Measurements from ENCODE around the gene JAK1. TPM values are rescaled to one million over a fixed set of nuclear protein-coding genes. Genes with fewer than 3 reads are reported as not detected.

Gene JAK1
- total RNA-seq, 4 donors from 2014 or later = 52.9 to 169 (median 126) TPM

DNA sequence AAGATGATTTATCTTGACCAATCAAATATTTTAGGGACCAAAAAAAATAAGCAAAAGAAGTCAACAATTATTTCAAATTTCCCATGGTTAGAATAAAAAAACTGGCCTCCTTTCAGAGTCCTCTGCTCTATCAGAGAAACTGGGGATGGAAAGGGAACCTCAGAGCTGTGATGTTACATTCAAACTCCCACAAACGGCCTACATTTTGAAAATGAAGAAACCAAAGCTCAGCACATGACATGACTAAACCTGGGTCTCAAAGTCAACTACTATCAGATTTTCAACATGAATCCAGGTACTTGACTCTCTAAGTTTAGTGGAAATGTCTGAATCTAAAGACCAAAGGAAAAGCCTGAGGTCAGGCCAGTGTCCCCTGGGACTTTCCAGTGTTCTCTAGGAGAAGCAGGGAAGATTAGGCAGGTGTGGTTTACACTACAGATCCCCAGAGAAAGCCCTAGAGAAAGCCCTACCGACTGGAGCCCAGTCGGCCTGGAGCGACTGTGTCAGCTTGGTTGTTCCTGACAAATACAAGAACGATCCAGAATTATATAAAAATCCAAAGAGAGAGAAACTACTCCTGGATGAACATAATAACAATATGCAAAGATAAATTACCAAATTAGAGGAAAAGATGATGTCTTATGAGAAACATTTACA lies 24.8 kb downstream of the JAK1 start:
- Histone ChIP-seq H3K4me1 (peaks cover 0 to 45% (median 7%) of the 10 kb centered on the region in 4 donors), H3K4me3 (no peak overlapping the region), H3K36me3 (no peaks in the 10 kb centered on the region), H3K27ac (no peak overlapping the region), H3K27me3 (no peaks in the 10 kb centered on the region), H3K9me3 (no peaks in the 10 kb centered on the region)
- WGBS, 2 donors (ENCODE audit: low coverage in 1 of 2) = 79 to 85% methylated on average over 5 of the region's 5 CpGs
- intact Hi-C loops (cut with DNase I; ENCODE audit: low total_unique reads) (no loop called here), in situ Hi-C loops (cut with MboI; ENCODE audit: low pct_ligation_motif_present in 1 of 4, low pct_unique_long_range_greater_than_20kb in 1 of 4, low sequenced_read_pairs in 3 of 4) (no loop called here)
- TF ChIP-seq, protein P1, sequence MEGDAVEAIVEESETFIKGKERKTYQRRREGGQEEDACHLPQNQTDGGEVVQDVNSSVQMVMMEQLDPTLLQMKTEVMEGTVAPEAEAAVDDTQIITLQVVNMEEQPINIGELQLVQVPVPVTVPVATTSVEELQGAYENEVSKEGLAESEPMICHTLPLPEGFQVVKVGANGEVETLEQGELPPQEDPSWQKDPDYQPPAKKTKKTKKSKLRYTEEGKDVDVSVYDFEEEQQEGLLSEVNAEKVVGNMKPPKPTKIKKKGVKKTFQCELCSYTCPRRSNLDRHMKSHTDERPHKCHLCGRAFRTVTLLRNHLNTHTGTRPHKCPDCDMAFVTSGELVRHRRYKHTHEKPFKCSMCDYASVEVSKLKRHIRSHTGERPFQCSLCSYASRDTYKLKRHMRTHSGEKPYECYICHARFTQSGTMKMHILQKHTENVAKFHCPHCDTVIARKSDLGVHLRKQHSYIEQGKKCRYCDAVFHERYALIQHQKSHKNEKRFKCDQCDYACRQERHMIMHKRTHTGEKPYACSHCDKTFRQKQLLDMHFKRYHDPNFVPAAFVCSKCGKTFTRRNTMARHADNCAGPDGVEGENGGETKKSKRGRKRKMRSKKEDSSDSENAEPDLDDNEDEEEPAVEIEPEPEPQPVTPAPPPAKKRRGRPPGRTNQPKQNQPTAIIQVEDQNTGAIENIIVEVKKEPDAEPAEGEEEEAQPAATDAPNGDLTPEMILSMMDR (IDR thresholded peaks at IDR 0.05) = no peak
- no peak for TF ChIP-seq EP300 (IDR thresholded peaks at IDR 0.05; ENCODE audit: low read depth)
- no peak for TF ChIP-seq POLR2AphosphoS5 (IDR thresholded peaks at IDR 0.05)
- TF ChIP-seq POLR2A (IDR thresholded peaks at IDR 0.05) = no peak
- DNase-seq = no peak

DNA sequence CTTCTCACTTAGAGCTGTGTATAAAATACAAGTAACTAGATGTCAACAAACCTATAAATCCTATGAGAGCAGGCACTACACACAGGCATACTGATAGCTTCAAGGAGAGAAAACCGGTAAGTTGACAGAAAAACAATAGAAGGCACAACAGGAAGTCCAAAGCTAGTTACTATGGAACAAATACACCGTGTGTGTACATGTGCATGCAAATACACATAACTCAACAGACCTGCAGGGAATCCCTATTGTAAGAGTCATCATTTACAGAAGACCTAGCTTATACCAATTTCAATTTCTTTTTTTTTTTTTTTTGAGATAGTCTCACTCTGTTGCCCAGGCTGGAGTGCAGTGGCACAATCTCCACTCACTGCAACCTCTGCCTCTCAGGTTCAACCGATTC lies 26.3 kb downstream of the JAK1 start:
- Histone ChIP-seq H3K27me3 (no peaks in the 10 kb centered on the region), H3K4me3 (no peak overlapping the region), H3K4me1 (peaks cover 4 to 50% (median 17%) of the 10 kb centered on the region in 4 donors), H3K27ac (no peak overlapping the region), H3K36me3 (no peaks in the 10 kb centered on the region), H3K9me3 (no peaks in the 10 kb centered on the region)
- WGBS, 2 donors (ENCODE audit: low coverage in 1 of 2) = 21 to 57% methylated on average over 2 to 3 of the region's 3 CpGs
- TF ChIP-seq EP300 (IDR thresholded peaks at IDR 0.05; ENCODE audit: low read depth) = no peak
- TF ChIP-seq POLR2A (IDR thresholded peaks at IDR 0.05) = no peak
- TF ChIP-seq POLR2AphosphoS5 (IDR thresholded peaks at IDR 0.05) = no peak
- TF ChIP-seq, protein P1 (IDR thresholded peaks at IDR 0.05) = no peak
- no peak for DNase-seq
- in situ Hi-C loops (cut with MboI; ENCODE audit: low pct_ligation_motif_present in 1 of 4, low pct_unique_long_range_greater_than_20kb in 1 of 4, low sequenced_read_pairs in 3 of 4) = no loop called here
- intact Hi-C loops (cut with DNase I; ENCODE audit: low total_unique reads) = no loop called here

DNA sequence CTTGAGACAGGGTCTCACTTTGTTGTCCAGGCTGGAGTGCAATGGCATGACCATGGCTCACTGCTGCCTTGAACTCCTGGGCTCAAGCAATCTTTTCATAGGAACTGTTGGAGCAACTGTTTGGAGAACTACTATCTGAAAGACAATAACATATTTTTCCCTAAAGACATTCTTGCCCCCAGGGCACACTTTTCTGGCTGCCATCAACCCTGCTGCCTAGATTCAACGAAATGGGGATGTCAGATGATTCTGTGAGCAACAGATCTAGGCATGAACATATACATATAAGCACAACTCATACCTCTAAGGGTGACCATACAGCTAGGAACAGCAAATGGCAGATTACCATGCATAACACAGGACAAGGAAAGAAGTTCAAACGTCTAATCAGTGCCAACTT lies 27.4 kb downstream of the JAK1 start:
- intact Hi-C loops (cut with DNase I; ENCODE audit: low total_unique reads) = no loop called here
- DNase-seq = no peak
- H3K27ac ChIP-seq = no peak overlapping the region
- 79% methylated on average over 2 of the region's 2 CpGs; no CpG with 5 or more reads in 1 of the 2 donors for WGBS, 2 donors (ENCODE audit: low coverage in 1 of 2)
- H3K27me3 ChIP-seq = no peaks in the 10 kb centered on the region
- in situ Hi-C loops (cut with MboI; ENCODE audit: low pct_ligation_motif_present in 1 of 4, low pct_unique_long_range_greater_than_20kb in 1 of 4, low sequenced_read_pairs in 3 of 4) = no loop called here
- no peaks in the 10 kb centered on the region for H3K36me3 ChIP-seq
- no peaks in the 10 kb centered on the region for H3K9me3 ChIP-seq
- H3K4me1 ChIP-seq = peaks cover 11 to 60% (median 24%) of the 10 kb centered on the region in 4 donors
- H3K4me3 ChIP-seq = no peak overlapping the region
- TF ChIP-seq EP300 (IDR thresholded peaks at IDR 0.05; ENCODE audit: low read depth) (no peak), POLR2A (IDR thresholded peaks at IDR 0.05) (no peak), POLR2AphosphoS5 (IDR thresholded peaks at IDR 0.05) (no peak)
- TF ChIP-seq, protein P1 (IDR thresholded peaks at IDR 0.05) = no peak

DNA sequence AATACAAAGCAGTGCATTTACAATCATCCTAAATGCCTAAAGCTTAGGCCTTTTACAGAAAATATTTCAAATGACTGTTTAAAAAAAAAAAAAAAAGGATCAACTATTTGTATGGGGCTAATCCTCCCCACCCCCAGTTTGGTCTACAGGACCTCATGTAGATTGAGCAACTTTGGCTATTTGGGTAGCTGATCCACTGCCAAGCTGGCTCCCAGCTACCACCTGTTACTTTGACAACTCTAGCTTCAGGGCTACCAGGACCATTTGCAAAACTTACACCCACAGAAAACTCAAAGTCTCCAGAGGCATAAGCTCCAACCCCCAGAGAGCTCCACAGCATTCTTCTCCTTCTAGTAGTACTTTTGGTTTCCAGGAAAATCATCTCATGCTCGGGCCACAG lies 29.4 kb downstream of the JAK1 start:
- in situ Hi-C loops (cut with MboI; ENCODE audit: low pct_ligation_motif_present in 1 of 4, low pct_unique_long_range_greater_than_20kb in 1 of 4, low sequenced_read_pairs in 3 of 4) (no loop called here), intact Hi-C loops (cut with DNase I; ENCODE audit: low total_unique reads) (no loop called here)
- 79 to 83% methylated on average over 1 of the region's 1 CpG for WGBS, 2 donors (ENCODE audit: low coverage in 1 of 2)
- no peak for TF ChIP-seq EP300 (IDR thresholded peaks at IDR 0.05; ENCODE audit: low read depth)
- no peak for TF ChIP-seq POLR2AphosphoS5 (IDR thresholded peaks at IDR 0.05)
- TF ChIP-seq POLR2A (IDR thresholded peaks at IDR 0.05) = no peak
- TF ChIP-seq, protein P1 (IDR thresholded peaks at IDR 0.05) = no peak
- Histone ChIP-seq H3K4me3 (no peak overlapping the region), H3K27me3 (no peaks in the 10 kb centered on the region), H3K36me3 (no peaks in the 10 kb centered on the region), H3K4me1 (peaks cover 17 to 73% (median 30%) of the 10 kb centered on the region in 4 donors), H3K27ac (no peak overlapping the region), H3K9me3 (no peaks in the 10 kb centered on the region)
- DNase-seq = no peak
